ENCODE data around the gene TLE5.

Gene TLE5

DNA sequence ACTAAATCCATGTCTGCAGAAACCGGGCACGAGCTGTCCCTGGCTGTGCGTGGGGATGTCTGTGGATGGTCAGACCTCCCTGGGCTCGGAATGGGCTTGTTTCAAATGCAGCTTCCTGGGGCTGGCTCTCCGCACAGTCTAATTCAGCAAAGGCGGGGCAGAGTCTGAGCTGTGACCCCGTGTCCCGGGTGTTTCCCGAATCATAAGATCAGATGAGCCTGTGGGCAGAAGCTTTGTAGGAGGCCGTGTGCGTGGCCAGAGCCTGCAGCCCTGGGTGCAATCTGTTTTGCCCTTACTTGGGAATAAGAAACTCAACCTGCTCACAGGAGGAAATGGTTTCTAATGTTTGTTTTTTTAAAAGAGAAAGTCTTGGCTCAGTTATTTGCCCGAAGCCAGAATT, 18.0 kb upstream of the TLE5 start:
- TF ChIP-seq, protein P1, sequence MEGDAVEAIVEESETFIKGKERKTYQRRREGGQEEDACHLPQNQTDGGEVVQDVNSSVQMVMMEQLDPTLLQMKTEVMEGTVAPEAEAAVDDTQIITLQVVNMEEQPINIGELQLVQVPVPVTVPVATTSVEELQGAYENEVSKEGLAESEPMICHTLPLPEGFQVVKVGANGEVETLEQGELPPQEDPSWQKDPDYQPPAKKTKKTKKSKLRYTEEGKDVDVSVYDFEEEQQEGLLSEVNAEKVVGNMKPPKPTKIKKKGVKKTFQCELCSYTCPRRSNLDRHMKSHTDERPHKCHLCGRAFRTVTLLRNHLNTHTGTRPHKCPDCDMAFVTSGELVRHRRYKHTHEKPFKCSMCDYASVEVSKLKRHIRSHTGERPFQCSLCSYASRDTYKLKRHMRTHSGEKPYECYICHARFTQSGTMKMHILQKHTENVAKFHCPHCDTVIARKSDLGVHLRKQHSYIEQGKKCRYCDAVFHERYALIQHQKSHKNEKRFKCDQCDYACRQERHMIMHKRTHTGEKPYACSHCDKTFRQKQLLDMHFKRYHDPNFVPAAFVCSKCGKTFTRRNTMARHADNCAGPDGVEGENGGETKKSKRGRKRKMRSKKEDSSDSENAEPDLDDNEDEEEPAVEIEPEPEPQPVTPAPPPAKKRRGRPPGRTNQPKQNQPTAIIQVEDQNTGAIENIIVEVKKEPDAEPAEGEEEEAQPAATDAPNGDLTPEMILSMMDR (IDR thresholded peaks at IDR 0.05), result no peak
- no peak for TF ChIP-seq ZFX (IDR thresholded peaks at IDR 0.05; ENCODE audit: borderline replicate concordance)
- H3K27ac ChIP-seq, result no peak overlapping the region

DNA sequence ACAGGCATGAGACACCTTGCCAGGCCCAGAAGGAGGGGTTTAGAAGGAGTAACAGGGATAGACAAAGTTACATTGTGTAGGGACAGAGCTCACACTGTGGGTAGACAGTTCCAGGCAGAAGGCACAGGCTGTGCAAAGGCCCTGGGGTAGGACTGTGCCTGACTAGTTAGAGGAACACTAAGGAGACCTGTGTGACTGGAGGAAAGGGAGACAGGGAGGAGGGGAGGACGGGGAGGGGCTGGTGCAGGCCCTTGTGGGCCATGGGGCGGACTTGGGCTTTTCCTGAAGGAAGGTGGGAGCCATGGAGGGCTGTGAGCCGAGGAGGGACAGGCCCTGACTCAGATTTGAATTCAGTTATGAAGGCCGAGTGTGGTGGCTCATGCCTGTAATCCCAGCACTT, 17.3 kb upstream of the TLE5 start:
- no peak overlapping the region for H3K27ac ChIP-seq
- TF ChIP-seq, protein P1 (IDR thresholded peaks at IDR 0.05), result no peak
- no peak for TF ChIP-seq ZFX (IDR thresholded peaks at IDR 0.05; ENCODE audit: borderline replicate concordance)

DNA sequence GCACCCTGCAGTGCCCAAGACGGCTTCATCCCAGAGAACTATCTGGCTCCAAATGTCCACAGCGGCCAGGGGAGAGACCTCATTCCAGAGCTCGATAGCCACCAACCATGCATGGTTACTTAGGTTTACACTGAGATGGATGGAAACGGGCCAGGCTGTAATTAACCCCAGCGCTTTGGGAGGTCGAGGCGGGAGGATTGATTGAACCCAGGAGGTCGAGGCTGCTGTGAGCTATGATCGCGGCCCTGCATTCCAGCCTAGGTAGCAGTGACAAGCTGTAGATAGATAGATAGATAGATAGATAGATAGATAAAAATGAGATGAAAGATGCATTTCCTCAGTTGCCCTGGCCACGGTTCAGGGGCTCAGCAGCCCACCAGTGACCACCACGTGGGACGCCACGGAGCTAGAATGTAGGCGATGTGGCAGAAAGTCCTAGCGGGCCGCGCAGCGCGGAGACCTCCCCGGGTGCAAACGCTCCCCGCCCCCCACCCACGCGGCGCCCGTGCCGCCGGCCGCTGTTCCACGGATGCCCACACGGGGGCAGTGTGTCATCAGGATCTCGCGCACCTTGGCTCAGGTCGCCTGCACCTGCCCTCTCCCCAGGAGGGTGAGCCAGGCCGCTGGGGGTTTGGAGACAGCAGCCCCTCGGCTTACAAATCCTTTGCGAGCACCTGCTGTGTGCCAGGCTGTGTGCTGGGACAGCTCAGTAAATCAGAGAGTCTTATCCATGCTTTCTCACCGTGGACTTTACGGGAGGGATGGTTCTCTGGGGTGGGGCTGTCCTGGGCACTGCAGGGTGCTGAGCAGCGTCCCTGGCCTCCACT, 13.5 kb upstream of the TLE5 start:
- no peak for TF ChIP-seq ZFX (IDR thresholded peaks at IDR 0.05; ENCODE audit: borderline replicate concordance)
- TF ChIP-seq, protein P1 (IDR thresholded peaks at IDR 0.05), result peak; percentile 94
- no peak overlapping the region for H3K27ac ChIP-seq

DNA sequence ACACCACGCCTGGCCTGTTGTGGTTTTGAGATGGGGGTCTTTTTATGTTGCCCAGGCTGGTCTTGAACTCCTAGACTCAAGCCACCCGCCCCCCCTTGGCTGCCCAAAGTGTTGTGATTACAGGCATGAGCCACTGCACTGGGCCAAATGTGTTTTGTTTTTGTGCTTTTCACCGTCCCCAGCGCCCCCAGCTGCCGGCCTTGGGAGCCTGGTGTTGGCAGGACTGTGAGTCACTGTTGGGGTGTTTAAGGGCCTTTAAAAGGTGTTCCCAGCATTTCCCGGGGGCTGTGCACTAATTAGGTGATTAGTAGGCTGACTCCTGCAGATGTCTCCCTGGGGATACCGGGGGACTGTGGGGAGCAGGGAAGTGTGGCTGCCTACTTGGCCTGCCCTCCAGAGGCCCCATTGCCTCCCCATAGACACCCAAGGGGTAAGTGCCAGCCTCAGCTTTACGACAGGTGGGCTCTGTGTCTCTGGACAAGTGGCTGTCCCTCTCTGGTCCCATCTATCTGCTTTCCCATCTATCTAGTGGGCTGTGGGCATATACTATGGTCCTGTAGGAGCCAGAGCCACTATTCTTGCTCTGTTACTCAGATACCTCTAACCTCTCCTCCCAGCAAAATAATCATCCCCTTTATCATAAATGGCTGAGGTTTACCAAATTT, 11.8 kb upstream of the TLE5 start:
- peak overlapping the region; percentile 49 for H3K27ac ChIP-seq
- TF ChIP-seq ZFX (IDR thresholded peaks at IDR 0.05; ENCODE audit: borderline replicate concordance), result no peak
- TF ChIP-seq, protein P1 (IDR thresholded peaks at IDR 0.05), result no peak

DNA sequence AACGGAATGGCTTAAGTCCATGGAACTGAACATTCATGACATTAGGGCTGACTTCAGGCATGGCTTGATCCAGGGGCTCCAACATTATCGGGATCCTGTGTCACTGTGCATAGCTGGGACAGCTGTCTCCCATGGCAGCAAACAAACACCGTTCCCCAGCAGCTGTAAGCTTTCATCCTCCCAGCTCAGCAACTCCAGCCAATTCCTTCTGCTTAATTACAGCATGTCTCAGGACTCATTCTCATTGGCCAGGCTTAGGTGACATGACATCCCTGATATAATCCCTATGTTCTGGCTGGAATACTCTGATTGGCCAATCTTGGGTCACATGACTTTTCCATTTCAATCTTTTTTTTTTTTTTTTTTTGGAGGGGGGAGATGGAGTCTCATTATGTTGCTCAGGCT, 10.9 kb upstream of the TLE5 start:
- TF ChIP-seq, protein P1 (IDR thresholded peaks at IDR 0.05), result no peak
- no peak for TF ChIP-seq ZFX (IDR thresholded peaks at IDR 0.05; ENCODE audit: borderline replicate concordance)
- peak overlapping the region; percentile 49 for H3K27ac ChIP-seq

DNA sequence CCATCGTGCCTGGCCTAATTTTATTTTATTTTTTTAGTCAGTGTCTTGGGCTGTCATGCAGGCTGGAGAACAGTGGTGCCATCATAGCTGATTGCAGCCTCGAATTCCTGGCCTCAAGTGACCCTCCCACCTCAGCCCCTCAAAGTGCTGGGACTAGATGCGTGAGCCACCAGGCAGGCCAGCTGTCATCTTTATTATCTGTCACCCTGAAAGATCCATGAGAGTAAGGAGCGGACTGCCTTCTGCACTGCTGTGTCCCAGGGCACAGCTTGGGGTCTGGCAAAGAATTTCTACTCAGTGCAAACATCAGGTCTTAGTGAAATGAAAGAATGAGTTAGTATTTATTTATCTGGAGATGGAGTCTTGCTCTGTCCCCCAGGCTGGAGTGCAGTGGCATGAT, 9.5 kb upstream of the TLE5 start:
- H3K27ac ChIP-seq, result no peak overlapping the region
- TF ChIP-seq, protein P1 (IDR thresholded peaks at IDR 0.05), result no peak
- no peak for TF ChIP-seq ZFX (IDR thresholded peaks at IDR 0.05; ENCODE audit: borderline replicate concordance)

DNA sequence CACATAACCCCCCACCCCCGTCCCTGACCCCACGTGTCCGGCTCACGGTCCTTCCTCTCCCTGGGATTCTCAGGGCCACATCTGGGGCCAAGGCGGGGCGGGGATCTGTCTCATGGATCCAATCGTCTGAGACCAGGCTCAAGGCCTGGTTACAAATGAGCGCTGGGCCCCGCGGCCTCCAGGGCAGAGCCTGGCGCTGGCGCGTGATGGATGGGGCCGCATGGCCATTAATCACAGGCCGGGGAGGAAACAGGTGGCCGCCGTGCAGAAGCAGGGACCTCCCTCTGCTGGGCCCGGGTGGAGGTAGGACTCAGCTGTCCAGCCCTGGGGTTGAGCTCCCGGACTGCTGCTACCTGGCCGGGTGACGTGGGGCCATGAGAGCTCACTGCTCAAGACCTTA, 5.8 kb upstream of the TLE5 start:
- TF ChIP-seq ZFX (IDR thresholded peaks at IDR 0.05; ENCODE audit: borderline replicate concordance), result no peak
- TF ChIP-seq, protein P1 (IDR thresholded peaks at IDR 0.05), result no peak
- H3K27ac ChIP-seq, result no peak overlapping the region
